Endothelial cell of umbilical vein (primary cell): Measurements from ENCODE around the gene ABCF2. TPM values are rescaled to one million over a fixed set of nuclear protein-coding genes. Genes with fewer than 3 reads are reported as not detected.

Source experiments
- BruUV-seq: library from RNA; stranded (reverse); fragments of 400-500 nt; replicated peaks from 2 replicates; lab custom pipeline; 2021; lab: Mats Ljungman, UMichigan
- CTCF ChIA-PET: fragments of 300-600, 350-600 bp; sonication (Branson Sonifier 250); formaldehyde crosslinking; loops from one replicate; lab custom pipeline; 2021; ENCODE audit warnings: antibody characterized with exemption, inconsistent platforms; lab: Charles Lee
- POLR2A ChIA-PET: fragments of 300-600, 350-600 bp; sonication (Branson Sonifier 250); formaldehyde crosslinking; loops from one replicate; lab custom pipeline; 2021; ENCODE audit warnings: antibody characterized with exemption, inconsistent platforms; lab: Charles Lee
- DNase-seq: peaks from one replicate; pipeline ENCODE4 v3.0.0-alpha.2; 2011; ENCODE audit warnings: low read depth, low spot score
- FAIRE-seq: peaks from 2 replicates; lab custom pipeline; 2011; peaks lifted over from hg19 to GRCh38; lab: Jason Lieb, UNC
- H2AFZ ChIP-seq: 2 replicates; pipeline ENCODE4 v1.6.0; 2012; ENCODE audit warnings: low read depth, low read length, control low read depth, inconsistent platforms
- H3K27ac ChIP-seq: 2 replicates; pipeline ENCODE4 v1.5.1; 2011; ENCODE audit warnings: low read depth, mild to moderate bottlenecking, control low read depth, low read length, moderate library complexity; ENCODE audit not compliant: insufficient read depth
- H3K27me3 ChIP-seq, 2 experiments: 2 replicates each; pipeline versions ENCODE4 v1.6.0 to v1.6.1; 2011; ENCODE audit warnings: low read length in 2 of 2, mixed read lengths in 1 of 2; ENCODE audit not compliant: control insufficient read depth in 2 of 2, insufficient read depth in 2 of 2
- H3K36me3 ChIP-seq, 2 experiments: 2 replicates in 1 of 2; 3 replicates in 1 of 2; pipeline ENCODE4 v1.5.1; 2011; ENCODE audit warnings: low read length in 2 of 2, mild to moderate bottlenecking in 1 of 2, moderate library complexity in 1 of 2; ENCODE audit not compliant: control insufficient read depth in 2 of 2, insufficient read depth in 2 of 2; ENCODE audit errors: extremely low read depth in 1 of 2
- H3K4me1 ChIP-seq: 3 replicates; pipeline ENCODE4 v1.5.1; 2011; ENCODE audit warnings: mild to moderate bottlenecking, low read length; ENCODE audit not compliant: control insufficient read depth, insufficient read depth; ENCODE audit errors: extremely low read depth
- H3K4me2 ChIP-seq: 2 replicates; pipeline ENCODE4 v1.6.1; 2011; ENCODE audit warnings: low read length, control low read depth, mixed read lengths; ENCODE audit not compliant: insufficient read depth
- H3K4me3 ChIP-seq, 3 experiments: fragments of 200-600 bp in 1 of 3; sonication (generic), shearing (Covaris generic) in 1 of 3; replicated peaks in 1 of 3; 2 replicates each; pipeline ENCODE4 v1.5.1; 2011 to 2016; ENCODE audit warnings: control low read depth in 3 of 3, low read length in 3 of 3, mild to moderate bottlenecking in 2 of 3, inconsistent platforms in 1 of 3, low read depth in 1 of 3, moderate library complexity in 1 of 3; ENCODE audit not compliant: insufficient read depth in 1 of 3
- H3K79me2 ChIP-seq: 2 replicates; pipeline ENCODE4 v1.6.0; 2012; ENCODE audit warnings: low read length, inconsistent platforms; ENCODE audit not compliant: control insufficient read depth, insufficient read depth
- H3K9ac ChIP-seq: replicated peaks from 2 replicates; pipeline ENCODE3; 2011; ENCODE audit warnings: low read length, control low read depth; ENCODE audit not compliant: insufficient read depth; ENCODE audit errors: extremely low read depth
- H3K9me1 ChIP-seq: replicated peaks from 3 replicates; pipeline ENCODE4 v1.6.0; 2011; ENCODE audit warnings: mild to moderate bottlenecking, low read length; ENCODE audit not compliant: control insufficient read depth, insufficient read depth; ENCODE audit errors: extremely low read depth
- H3K9me3 ChIP-seq: replicated peaks from 2 replicates; pipeline ENCODE4 v1.5.1; 2012; ENCODE audit warnings: low read length, inconsistent platforms; ENCODE audit not compliant: control insufficient read depth, insufficient read depth
- H4K20me1 ChIP-seq: replicated peaks from 2 replicates; pipeline ENCODE3; 2011; ENCODE audit warnings: mild to moderate bottlenecking, low read length; ENCODE audit not compliant: control insufficient read depth, insufficient read depth; ENCODE audit errors: extremely low read depth
- EZH2 ChIP-seq: IDR thresholded peaks from 2 replicates; pipeline ENCODE4 v1.6.1; 2012; ENCODE audit warnings: borderline replicate concordance, low read depth, mild to moderate bottlenecking, moderate library complexity, low read length, inconsistent platforms; ENCODE audit not compliant: severe bottlenecking
- FOS ChIP-seq: IDR thresholded peaks from 2 replicates; pipeline ENCODE4 v1.6.1; 2011; ENCODE audit warnings: mild to moderate bottlenecking, low read length, moderate library complexity, borderline replicate concordance; ENCODE audit not compliant: insufficient read depth
- GATA2 ChIP-seq: IDR thresholded peaks from 2 replicates; pipeline ENCODE4 v1.7.0; 2011; ENCODE audit warnings: low read depth, mild to moderate bottlenecking, moderate library complexity, mixed read lengths, low read length; ENCODE audit not compliant: insufficient read length, insufficient read depth
- JUN ChIP-seq: IDR thresholded peaks from 2 replicates; pipeline ENCODE4 v1.6.1; 2011; ENCODE audit warnings: borderline replicate concordance, low read depth; ENCODE audit not compliant: insufficient read length, insufficient read depth
- MYC ChIP-seq: IDR thresholded peaks from one replicate; pipeline ENCODE4 v1.6.1; 2011; ENCODE audit warnings: mild to moderate bottlenecking, low read depth, low read length
- POLR2A ChIP-seq: IDR thresholded peaks from 2 replicates; pipeline ENCODE4 v1.6.1; 2012; ENCODE audit warnings: low read depth, mild to moderate bottlenecking, control low read depth, low read length
- POLR2AphosphoS5 ChIP-seq: IDR thresholded peaks from 2 replicates; pipeline ENCODE4 v1.6.1; 2012; ENCODE audit warnings: low read depth, mild to moderate bottlenecking, control low read depth, low read length, moderate library complexity; ENCODE audit not compliant: insufficient read depth
- dilution Hi-C: fragments of 300-500 bp; cut with MboI; formaldehyde crosslinking; loops from one replicate; pipeline ENCODE4 v1.15.0; 2019; ENCODE audit warnings: low sequenced_read_pairs; ENCODE audit not compliant: extremely low pct_ligation_motif_present
- intact Hi-C: fragments of 100-400 bp; cut with micrococcal nuclease; formaldehyde crosslinking; loops from one replicate; pipeline ENCODE4 v1.10.0; 2022
- polyA plus RNA-seq, 4 experiments: library from polyadenylated mRNA; depleted of rRNA in 3 of 4; stranded (reverse) in 3 of 4; unstranded in 1 of 4; fragments of >200 nt; gene quantifications; 2 replicates each; pipeline versions ENCODE4 v1.2.1 to v1.2.3, GENCODE V29; 2011 to 2012; ENCODE audit warnings: missing spikeins in 1 of 4
- total RNA-seq: library from RNA; stranded (reverse); gene quantifications from 2 replicates; pipeline ENCODE4 v1.2.3, GENCODE V29; 2021
- TF ChIP-seq, protein P1 (sequence below): IDR thresholded peaks from 2 replicates; pipeline ENCODE4 v1.6.1; 2011; ENCODE audit not compliant: insufficient read depth, insufficient read length
- TF ChIP-seq, protein P2 (sequence below), 2 donors: IDR thresholded peaks; 1 replicate in 1 of 2; 2 replicates in 1 of 2; pipeline ENCODE4 v1.5.1; 2011; ENCODE audit warnings: low read length in 2 of 2, mild to moderate bottlenecking in 2 of 2, moderate library complexity in 2 of 2, control low read depth in 1 of 2, inconsistent platforms in 1 of 2, low read depth in 1 of 2; ENCODE audit not compliant: insufficient read depth in 1 of 2; ENCODE audit errors: extremely low read depth in 1 of 2

ABCF2 gene
- total and polyA plus RNA-seq, 2 donors (not counting 3 experiments of a cell fraction or from before 2014, with no cell fraction given), result 45.3 to 61.6 TPM

DNA sequence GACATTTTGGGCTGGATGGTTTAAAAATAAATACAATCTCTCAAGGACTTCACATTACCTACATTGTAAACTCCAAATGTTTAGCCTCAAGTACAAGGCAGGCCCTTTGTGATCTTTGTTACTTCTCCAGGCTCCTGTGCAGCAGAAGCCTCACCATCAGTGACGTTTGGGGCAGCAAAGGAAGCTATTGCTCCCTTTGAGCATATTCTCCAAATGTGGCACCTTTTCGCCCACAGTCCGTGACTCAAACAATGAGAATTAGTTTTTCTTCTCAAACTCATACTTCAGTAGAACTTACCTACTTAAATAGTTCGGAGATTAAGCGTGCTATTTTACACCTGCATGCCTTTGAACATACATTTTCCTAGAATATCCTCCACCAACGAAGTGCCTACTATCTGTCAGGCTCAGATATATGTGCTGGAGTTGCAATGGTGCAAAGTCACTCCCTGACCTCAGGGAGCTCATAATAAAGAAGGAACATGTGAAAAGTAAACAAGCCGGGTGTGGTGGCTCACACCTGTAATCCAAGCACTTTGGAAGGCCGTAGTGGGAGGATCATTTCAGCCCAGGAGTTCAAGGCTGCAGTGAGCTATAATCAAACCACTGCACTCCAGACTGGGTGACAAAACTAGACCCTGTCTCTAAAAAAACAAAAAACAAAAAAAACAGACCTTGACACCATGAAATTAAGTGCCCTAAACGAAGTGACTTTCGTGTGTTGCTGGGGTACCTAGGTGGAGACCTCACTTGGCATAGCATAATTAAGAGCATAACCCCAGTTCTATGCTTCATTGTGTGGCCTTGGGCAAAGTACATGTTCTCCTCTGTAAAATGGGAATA lies 1.2 kb upstream of the ABCF2 start:
- peaks cover 6 to 14% of the 10 kb centered on the region in 2 experiments for H3K36me3 ChIP-seq
- CTCF ChIA-PET, result interaction anchor here (1.0 to 6.3 kb wide), 5 partner anchors 10 to 104 kb away, joined by 3 to 52 read pairs (median 7); no protein-coding TSS in a partner anchor
- H3K9ac ChIP-seq, result peak overlapping the region; percentile 65
- H3K9me1 ChIP-seq, result no peaks in the 10 kb centered on the region
- peaks cover 22% of the 10 kb centered on the region for H3K4me1 ChIP-seq
- POLR2A ChIA-PET, result interaction anchor here (1.2 kb wide), 1 partner anchor 113 kb away, joined by 3 read pairs; the partner anchor contains the start of gene NUB1
- intact Hi-C loops (no loop called here), dilution Hi-C loops (no loop called here)
- no TSS peak for BruUV-seq
- no peaks in the 10 kb centered on the region for H3K9me3 ChIP-seq
- H3K4me2 ChIP-seq, result peak overlapping the region; percentile 68
- peaks cover 24% of the 10 kb centered on the region for H3K79me2 ChIP-seq
- DNase-seq (no peak), FAIRE-seq (no peak)
- H2AFZ ChIP-seq, result peak overlapping the region; percentile 56
- peak overlapping the region in 2 of 3 experiments; percentile 68 to 82 for H3K4me3 ChIP-seq
- no peak overlapping the region for H3K27ac ChIP-seq
- no peaks in the 10 kb centered on the region for H4K20me1 ChIP-seq
- TF ChIP-seq, protein P1, sequence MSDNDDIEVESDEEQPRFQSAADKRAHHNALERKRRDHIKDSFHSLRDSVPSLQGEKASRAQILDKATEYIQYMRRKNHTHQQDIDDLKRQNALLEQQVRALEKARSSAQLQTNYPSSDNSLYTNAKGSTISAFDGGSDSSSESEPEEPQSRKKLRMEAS, result no peak
- no peak for TF ChIP-seq POLR2A
- TF ChIP-seq, protein P2, sequence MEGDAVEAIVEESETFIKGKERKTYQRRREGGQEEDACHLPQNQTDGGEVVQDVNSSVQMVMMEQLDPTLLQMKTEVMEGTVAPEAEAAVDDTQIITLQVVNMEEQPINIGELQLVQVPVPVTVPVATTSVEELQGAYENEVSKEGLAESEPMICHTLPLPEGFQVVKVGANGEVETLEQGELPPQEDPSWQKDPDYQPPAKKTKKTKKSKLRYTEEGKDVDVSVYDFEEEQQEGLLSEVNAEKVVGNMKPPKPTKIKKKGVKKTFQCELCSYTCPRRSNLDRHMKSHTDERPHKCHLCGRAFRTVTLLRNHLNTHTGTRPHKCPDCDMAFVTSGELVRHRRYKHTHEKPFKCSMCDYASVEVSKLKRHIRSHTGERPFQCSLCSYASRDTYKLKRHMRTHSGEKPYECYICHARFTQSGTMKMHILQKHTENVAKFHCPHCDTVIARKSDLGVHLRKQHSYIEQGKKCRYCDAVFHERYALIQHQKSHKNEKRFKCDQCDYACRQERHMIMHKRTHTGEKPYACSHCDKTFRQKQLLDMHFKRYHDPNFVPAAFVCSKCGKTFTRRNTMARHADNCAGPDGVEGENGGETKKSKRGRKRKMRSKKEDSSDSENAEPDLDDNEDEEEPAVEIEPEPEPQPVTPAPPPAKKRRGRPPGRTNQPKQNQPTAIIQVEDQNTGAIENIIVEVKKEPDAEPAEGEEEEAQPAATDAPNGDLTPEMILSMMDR (IDR thresholded peaks at IDR 0.05; ENCODE audit: extremely low read depth in 1 of 2, insufficient read depth in 1 of 2, low read depth in 1 of 2, low read length in 2 of 2), result no peak
- TF ChIP-seq JUN, result no peak
- TF ChIP-seq MYC, result no peak
- TF ChIP-seq EZH2, result no peak
- no peak for TF ChIP-seq FOS
- TF ChIP-seq POLR2AphosphoS5, result no peak
- TF ChIP-seq GATA2, result no peak
- no peaks in the 10 kb centered on the region for H3K27me3 ChIP-seq
